Brain microvascular endothelial cell (primary cell): Measurements from ENCODE around the gene KDM1B.

ENCODE experiments used
- DNase-seq: peaks from one replicate; pipeline ENCODE4 v3.0.0-alpha.2; 2020
- H3K27ac ChIP-seq: fragments of 250-450 bp; sonication (Bioruptor Pico); 2 replicates; pipeline ENCODE4 v1.5.1; 2020; ENCODE audit warnings: mild to moderate bottlenecking, moderate library complexity
- H3K27me3 ChIP-seq: fragments of 250-450 bp; sonication (Bioruptor Pico); replicated peaks from 2 replicates; pipeline ENCODE4 v1.5.1; 2020; ENCODE audit warnings: mild to moderate bottlenecking
- H3K36me3 ChIP-seq: fragments of 250-450 bp; sonication (Bioruptor Pico); replicated peaks from 2 replicates; pipeline ENCODE4 v1.5.1; 2020; ENCODE audit warnings: mild to moderate bottlenecking
- H3K4me3 ChIP-seq: 2 replicates; pipeline ENCODE4 v1.5.1; 2011; ENCODE audit warnings: low read depth, mild to moderate bottlenecking, control low read depth, low read length, moderate library complexity
- in situ Hi-C: cut with HindIII; loops from 2 replicates; pipeline ENCODE4 v1.10.0; 2017; ENCODE audit warnings: low sequenced_read_pairs, low pct_ligation_motif_present
- TF ChIP-seq, protein P1 (sequence below): IDR thresholded peaks from 2 replicates; pipeline ENCODE4 v1.5.1; 2011; ENCODE audit warnings: low read depth, mild to moderate bottlenecking, moderate library complexity, low read length, control low read depth, inconsistent platforms; ENCODE audit errors: missing control alignments

Gene KDM1B

DNA sequence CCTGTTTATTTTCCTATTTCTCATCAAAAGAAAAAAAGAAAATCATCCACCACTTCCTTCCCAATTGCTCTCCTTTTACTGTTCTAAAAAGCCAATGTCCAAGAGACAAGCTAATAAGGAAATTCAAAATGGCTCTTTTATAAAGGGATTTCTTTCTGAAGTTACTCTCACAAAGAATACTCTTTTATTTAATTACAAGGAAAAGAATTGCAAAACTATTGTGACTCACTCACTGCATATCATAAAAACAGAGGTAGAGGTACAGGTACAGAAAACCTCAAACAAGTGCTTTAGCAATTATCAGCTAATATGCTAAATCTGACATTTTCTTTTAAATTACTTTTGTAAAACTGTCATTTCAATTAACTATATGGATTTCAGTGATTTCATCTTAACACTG is 91.0 kb downstream of the KDM1B start:
- Histone ChIP-seq H3K27ac (no peak overlapping the region), H3K4me3 (no peak overlapping the region), H3K27me3 (no peaks in the 10 kb centered on the region), H3K36me3 (peaks cover 5% of the 10 kb centered on the region)
- no peak for DNase-seq
- in situ Hi-C loops: no loop called here
- TF ChIP-seq, protein P1, sequence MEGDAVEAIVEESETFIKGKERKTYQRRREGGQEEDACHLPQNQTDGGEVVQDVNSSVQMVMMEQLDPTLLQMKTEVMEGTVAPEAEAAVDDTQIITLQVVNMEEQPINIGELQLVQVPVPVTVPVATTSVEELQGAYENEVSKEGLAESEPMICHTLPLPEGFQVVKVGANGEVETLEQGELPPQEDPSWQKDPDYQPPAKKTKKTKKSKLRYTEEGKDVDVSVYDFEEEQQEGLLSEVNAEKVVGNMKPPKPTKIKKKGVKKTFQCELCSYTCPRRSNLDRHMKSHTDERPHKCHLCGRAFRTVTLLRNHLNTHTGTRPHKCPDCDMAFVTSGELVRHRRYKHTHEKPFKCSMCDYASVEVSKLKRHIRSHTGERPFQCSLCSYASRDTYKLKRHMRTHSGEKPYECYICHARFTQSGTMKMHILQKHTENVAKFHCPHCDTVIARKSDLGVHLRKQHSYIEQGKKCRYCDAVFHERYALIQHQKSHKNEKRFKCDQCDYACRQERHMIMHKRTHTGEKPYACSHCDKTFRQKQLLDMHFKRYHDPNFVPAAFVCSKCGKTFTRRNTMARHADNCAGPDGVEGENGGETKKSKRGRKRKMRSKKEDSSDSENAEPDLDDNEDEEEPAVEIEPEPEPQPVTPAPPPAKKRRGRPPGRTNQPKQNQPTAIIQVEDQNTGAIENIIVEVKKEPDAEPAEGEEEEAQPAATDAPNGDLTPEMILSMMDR: no peak

DNA sequence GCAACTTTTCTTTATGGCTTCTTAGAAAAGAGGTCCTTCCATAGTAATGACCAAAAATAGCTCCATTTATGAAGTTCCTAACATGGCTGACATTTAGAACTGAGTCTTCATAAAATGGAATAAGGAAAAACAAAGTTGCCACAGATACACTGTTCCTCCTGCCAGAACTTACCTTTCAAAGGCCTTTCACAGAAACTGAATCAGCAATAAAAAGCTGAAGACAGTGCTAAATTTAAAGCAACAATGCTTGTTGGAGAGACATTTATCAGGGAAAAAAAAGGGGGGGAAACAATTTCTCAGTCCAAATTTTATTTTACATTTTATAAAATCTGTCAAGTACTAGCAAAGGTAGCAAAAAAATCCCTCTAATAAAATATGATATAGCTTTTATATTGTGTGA is 91.8 kb downstream of the KDM1B start:
- no peak for DNase-seq
- TF ChIP-seq, protein P1: no peak
- no peak overlapping the region for H3K27ac ChIP-seq
- no peaks in the 10 kb centered on the region for H3K27me3 ChIP-seq
- in situ Hi-C loops: no loop called here
- peaks cover 5% of the 10 kb centered on the region for H3K36me3 ChIP-seq
- no peak overlapping the region for H3K4me3 ChIP-seq

DNA sequence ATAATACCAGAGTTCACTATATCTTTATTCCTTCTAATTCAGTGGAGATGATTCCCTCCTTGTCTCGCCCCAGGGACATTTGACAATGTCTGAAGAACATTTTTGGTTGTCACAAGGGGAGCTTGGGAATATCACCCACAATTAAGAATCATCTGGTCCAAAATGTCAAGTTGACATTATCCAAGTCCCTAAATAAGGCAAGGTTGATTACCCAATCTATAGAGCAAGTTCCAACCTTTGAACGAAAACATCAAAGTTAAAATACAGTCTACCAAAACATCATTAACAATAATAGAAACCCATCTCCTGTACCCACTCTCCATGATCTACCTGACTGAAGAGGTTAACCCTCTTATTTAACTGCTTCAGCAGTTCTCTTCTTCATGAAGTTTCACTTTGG is 93.5 kb downstream of the KDM1B start:
- DNase-seq: no peak
- TF ChIP-seq, protein P1: no peak
- Histone ChIP-seq H3K27ac (no peak overlapping the region), H3K27me3 (no peaks in the 10 kb centered on the region), H3K4me3 (no peak overlapping the region), H3K36me3 (peaks cover 3% of the 10 kb centered on the region)
- in situ Hi-C loops: no loop called here

DNA sequence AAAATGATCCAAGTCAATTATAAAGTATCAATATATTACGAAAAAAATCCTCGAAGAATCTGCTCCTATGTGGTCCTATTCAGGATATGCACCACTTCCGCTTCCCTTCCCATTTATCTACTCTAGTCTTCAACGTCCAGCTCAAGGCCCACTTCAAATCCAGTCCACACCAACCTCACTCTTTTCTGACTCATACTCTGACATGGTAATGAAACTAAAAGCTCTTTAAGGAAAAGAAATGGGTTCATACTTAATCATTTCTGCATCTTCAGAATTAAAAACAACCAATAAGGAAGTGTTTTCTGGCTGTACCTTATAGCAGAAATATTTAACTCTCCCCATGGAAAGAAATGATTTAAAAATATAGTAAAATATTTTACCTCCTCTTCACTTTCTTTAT is 94.0 kb downstream of the KDM1B start:
- in situ Hi-C loops: no loop called here
- DNase-seq: no peak
- H3K27ac ChIP-seq: no peak overlapping the region
- peaks cover 6% of the 10 kb centered on the region for H3K36me3 ChIP-seq
- TF ChIP-seq, protein P1: no peak
- H3K27me3 ChIP-seq: no peaks in the 10 kb centered on the region
- no peak overlapping the region for H3K4me3 ChIP-seq

DNA sequence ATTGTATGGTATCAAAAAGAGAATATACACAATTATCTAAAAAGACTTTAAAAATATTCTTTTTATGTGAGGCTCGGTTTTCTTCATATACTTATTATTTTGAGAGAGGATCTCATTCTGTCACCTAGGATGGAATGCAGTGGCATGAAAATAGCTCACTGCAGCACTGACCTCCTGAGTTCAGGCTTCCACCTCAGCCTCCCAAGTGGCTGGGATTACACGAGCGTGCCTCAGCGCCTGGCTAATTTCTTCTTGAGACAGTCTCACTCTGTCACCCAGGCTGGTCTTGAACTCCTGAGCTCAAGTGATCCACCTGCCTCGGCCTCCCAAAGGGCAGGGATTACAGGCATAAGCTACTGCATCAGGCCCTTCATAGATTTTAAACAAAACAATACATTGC is 98.4 kb downstream of the KDM1B start:
- DNase-seq: no peak
- H3K27me3 ChIP-seq: no peaks in the 10 kb centered on the region
- H3K27ac ChIP-seq: no peak overlapping the region
- in situ Hi-C loops: no loop called here
- H3K4me3 ChIP-seq: no peak overlapping the region
- TF ChIP-seq, protein P1: no peak
- peaks cover 21% of the 10 kb centered on the region for H3K36me3 ChIP-seq

DNA sequence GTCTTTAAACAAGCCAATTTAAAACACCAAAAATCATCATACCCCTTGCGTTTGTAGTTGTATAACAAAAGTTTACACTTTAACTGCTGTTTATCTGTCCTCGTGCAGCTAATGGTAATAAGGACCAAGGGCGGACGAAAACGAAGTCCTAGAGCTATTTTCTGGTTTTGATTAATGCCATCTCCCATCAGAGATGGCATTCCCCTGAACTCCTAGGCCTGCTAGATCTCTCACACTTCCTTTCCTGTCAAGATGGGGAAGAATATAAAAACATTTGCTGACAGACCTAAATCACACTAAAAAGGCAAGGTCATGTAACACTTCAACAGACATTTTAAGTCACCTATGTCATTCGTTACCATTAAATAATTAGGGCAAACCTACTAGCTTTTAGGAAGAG is 99.6 kb downstream of the KDM1B start:
- Histone ChIP-seq H3K4me3 (no peak overlapping the region), H3K27ac (no peak overlapping the region), H3K27me3 (no peaks in the 10 kb centered on the region), H3K36me3 (peaks cover 21% of the 10 kb centered on the region)
- TF ChIP-seq, protein P1: no peak
- no peak for DNase-seq
- in situ Hi-C loops: no loop called here
